Stimulated activated CD4-positive, alpha-beta T cell treated with anti-CD3 and anti-CD28 coated beads, TNF-alpha, amount 100 ng/mL, for 24 hours (primary cell): ENCODE measurements around the gene APPL2.
"Not testable (repeated sequence)": the region's sequence is repeated elsewhere in the genome, so short reads cannot be mapped to it uniquely, and the experiment has no call there.

ENCODE experiments used
- DNase-seq, 3 experiments: peaks; one replicate each; pipeline ENCODE4 v3.0.0-alpha.2; 2020; ENCODE audit warnings: low read depth in 3 of 3

The APPL2 gene

GRCh38 chr12:105256431-105256830, 20.5 kb upstream of the APPL2 start:
- DNase-seq, result not testable (repeated sequence)

DNA sequence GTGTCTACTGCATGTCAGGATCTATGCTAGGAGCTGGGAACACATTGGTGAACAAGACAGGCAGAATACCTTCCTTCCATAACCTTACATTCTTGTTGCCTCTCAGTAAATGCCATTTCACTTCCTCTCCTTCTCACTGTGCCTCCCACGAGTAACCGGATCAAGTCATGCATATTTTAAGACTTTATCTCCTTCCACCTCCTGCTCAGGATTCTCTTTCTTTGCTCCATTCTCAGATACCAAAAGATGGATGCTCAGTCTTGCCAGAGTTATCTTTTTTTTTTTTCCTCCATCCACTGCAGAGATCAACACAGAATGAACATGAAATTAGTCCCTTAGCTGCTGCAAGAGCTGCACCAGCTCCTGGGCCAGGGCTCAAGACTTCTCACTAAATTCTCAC, 20.0 kb upstream of the APPL2 start:
- DNase-seq, result no peak

GRCh38 chr12:105253866-105254513, 18.0 kb upstream of the APPL2 start:
- no peak for DNase-seq

DNA sequence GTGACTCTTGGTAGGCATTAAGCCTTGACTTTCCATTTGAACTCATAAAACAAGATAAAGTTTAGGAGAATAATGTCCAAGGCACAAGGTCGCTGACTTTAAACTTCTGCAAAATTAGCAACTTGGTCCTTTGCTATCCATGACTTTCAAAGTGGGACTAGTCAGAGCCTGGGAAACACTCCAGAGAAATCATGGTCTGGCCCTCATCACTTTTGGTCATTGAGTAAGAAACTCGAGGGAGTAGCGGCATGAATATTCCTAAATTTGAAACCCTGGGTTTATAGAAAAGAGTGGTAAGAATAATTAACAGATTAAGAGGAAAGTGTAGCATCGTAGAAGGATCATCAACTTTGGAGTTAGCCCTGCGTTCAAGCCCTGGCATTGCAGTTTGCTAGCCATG, 16.9 kb upstream of the APPL2 start:
- DNase-seq, result no peak

DNA sequence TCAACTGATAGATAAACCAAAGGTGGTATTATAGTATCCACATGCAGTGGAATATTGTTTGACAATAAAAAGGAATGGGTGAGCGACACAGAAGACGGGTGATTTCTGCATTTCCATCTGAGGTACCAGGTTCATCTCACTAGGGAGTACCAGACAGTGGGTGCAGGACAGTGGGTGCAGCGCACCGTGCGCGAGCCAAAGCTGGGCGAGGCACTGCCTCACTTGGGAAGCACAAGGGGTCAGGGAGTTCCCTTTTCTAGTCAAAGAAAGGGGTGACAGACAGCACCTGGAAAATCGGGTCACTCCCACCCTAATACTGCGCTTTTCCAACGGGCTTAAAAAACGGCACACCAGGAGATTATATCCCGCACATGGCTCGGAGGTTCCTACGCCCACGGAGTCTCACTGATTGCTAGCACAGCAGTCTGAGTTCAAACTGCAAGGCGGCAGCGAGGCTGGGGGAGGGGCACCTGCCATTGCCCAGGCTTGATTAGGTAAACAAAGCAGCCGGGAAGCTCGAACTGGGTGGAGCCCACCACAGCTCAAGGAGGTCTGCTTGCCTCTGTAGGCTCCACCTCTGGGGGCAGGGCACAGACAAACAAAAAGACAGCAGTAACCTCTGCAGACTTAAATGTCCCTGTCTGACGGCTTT, 9.9 kb upstream of the APPL2 start:
- DNase-seq, result not testable (repeated sequence)

- no peak for DNase-seq
Measured at GRCh38 chr12:105245291-105245690, 9.3 kb upstream of the APPL2 start.

DNA sequence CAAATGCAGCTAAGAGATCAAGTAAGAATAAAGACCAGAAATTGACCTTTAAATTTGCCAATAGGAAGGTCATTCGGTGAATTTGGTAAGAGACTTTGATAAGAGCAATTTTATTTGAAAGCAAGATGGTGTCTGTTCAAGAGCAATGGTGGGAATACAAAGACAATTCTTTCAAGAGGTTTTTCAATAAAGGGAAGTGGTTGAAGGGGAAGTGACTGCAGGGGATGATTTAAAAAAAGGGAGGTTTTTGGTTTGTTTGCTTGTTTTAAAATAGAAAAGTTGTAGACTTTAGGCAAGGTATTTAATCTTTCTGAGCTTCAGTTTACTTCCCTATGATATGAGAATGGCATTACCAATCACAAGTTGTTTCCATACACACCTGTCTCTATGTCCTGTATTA, 4.3 kb upstream of the APPL2 start:
- no peak for DNase-seq

GRCh38 chr12:105239304-105239703, 3.3 kb upstream of the APPL2 start:
- no peak for DNase-seq

DNA sequence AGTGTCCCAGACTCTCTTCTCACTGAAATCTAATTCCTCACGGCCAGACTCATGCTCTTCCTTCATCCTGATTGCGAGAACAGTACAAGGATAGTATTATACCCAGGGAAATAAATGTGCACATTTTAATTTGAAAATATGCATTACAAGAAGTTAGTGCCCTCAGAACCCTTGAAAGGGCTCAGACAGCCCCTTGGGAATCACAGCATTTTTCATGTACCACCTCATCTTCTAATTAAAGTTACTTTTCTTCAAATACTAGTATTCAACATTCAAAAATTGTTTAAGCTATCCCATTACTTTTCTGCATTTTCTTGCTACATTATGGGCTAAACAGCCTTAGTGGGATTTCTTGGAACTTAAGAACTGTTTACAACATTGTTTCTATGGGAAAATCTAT, 1.7 kb upstream of the APPL2 start:
- no peak for DNase-seq

DNA sequence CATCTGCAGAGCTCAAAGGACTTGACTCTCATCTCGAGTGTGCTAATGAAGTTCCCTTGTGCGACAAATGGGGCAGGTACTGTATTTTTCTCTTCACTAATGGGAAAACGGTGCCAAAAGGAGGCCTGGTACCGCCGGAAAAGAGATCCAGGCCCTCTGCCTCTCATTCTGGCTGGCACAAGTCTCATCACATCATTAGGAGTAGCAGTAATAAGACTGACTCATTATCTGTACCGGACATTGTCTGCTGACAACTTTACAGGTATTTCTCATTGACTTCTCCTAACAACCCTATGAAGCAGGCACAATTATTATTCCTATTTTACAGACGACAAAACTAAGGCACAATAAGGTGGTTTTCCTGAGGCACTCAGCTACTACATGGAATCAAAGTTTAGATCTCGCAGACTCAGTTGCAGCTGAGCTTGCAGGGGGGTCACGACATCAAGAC, 668 bp downstream of the APPL2 start:
- no peak for DNase-seq

- no peak for DNase-seq
Measured at GRCh38 chr12:105234197-105234596, 1.8 kb downstream of the APPL2 start.

DNA sequence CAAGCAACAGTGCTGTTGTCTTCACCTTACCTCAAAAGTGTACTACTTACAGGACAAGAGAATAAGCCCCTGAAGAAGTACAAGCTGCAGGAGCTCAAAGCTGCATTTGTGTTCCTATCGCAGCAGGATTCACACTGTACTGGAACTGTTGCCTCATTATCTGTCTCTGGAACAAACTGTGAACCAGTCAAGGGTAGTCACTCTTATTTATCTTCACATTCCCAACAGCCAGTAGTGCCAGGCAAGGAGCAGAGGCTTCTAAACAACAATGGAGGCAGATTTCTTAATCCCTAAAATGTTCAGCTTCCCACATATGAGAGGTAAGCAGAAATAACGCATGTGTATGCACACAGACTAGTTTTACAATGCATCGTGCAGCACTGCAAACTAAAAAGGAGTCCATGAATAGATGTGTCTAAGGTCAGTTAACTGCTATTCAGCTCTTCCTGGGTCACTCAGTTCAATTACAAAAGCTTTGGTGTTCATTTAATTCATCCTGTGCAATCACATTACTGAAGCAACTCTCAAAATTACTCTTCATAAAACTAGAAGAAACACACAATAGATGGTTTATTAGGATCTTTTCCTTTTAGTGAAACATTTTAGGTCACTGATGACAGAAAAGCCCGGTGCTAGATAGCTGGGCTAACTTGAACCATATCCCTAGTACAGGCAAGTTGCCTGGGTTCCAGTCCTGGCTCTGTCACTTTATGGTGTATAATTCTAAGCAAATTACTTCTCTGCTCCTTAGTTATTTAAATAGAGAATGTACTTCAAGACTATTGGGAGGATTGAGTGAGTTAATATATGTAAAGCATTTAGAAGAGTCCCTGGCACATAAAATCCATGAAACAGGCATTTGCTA, 2.7 kb downstream of the APPL2 start:
- DNase-seq, result no peak

- no peak for DNase-seq
Measured at GRCh38 chr12:105231396-105231795, 4.6 kb downstream of the APPL2 start.

- DNase-seq, result no peak
Measured at GRCh38 chr12:105229371-105229770, 6.6 kb downstream of the APPL2 start.

- no peak for DNase-seq
Measured at GRCh38 chr12:105228966-105229365, 7.0 kb downstream of the APPL2 start.

- no peak for DNase-seq
Measured at GRCh38 chr12:105228494-105228893, 7.5 kb downstream of the APPL2 start.

GRCh38 chr12:105227879-105228278, 8.1 kb downstream of the APPL2 start:
- no peak for DNase-seq

GRCh38 chr12:105226219-105226618, 9.8 kb downstream of the APPL2 start:
- DNase-seq, result no peak

- DNase-seq, result no peak
Measured at GRCh38 chr12:105225505-105226015, 10.4 kb downstream of the APPL2 start.

- no peak for DNase-seq
Measured at GRCh38 chr12:105224399-105224798, 11.6 kb downstream of the APPL2 start.

DNA sequence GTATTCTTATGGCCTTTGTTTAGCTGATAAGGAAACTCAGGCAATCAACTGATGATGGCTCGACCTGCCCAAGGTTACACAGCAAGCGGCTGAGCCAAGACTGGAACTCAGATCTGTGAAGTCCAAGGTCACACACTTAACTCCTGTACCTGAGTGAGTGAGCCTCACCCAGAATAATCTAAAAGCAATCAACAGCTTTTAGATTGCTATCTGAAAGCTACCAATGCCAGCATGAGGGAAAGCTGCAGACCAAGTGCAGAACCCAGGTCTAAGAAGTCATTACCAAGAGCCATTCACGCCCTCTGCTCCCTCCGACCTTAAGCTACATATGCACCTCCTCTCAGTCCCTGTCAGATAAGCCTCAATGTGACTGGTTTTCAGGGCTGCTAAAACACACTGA, 12.1 kb downstream of the APPL2 start:
- no peak for DNase-seq

GRCh38 chr12:105223352-105223845, 12.6 kb downstream of the APPL2 start:
- no peak for DNase-seq
